WTC11 (cell line): ENCODE data around the gene LIMS2. TPM values are rescaled to one million over a fixed set of nuclear protein-coding genes. Genes with fewer than 3 reads are reported as not detected.

Experiments used
- ATAC-seq: fragments of 200-7000 bp; cut with Tn5 transposase; 2 replicates; pipeline ENCODE4 v1.10.0; 2021; ENCODE audit warnings: mild to moderate bottlenecking, moderate library complexity
- CTCF ChIA-PET: fragments of 300-600 bp; sonication (Branson Sonifier 250); formaldehyde crosslinking; loops from one replicate; lab custom pipeline; 2021; ENCODE audit warnings: antibody characterized with exemption; lab: Charles Lee
- POLR2A ChIA-PET: fragments of 350-600 bp; sonication (Branson Sonifier 250); formaldehyde crosslinking; loops from one replicate; lab custom pipeline; 2021; ENCODE audit warnings: antibody characterized with exemption; lab: Charles Lee
- DNase-seq: peaks from one replicate; pipeline ENCODE4 v3.0.0; 2021; ENCODE audit warnings: low spot score
- H3K27ac Mint-ChIP-seq: 2 replicates; pipeline ENCODE4 v1.8.0; 2021; ENCODE audit warnings: mixed read lengths
- H3K27me3 Mint-ChIP-seq: 2 replicates; pipeline ENCODE4 v1.8.0; 2021; ENCODE audit warnings: low read depth, mild to moderate bottlenecking, moderate library complexity, mixed read lengths
- H3K36me3 Mint-ChIP-seq: 2 replicates; pipeline ENCODE4 v1.8.0; 2021; ENCODE audit warnings: mixed read lengths
- H3K4me1 Mint-ChIP-seq: 2 replicates; pipeline ENCODE4 v1.8.0; 2022; ENCODE audit warnings: mixed read lengths
- H3K4me3 Mint-ChIP-seq: 2 replicates; pipeline ENCODE4 v1.8.0; 2021; ENCODE audit warnings: mild to moderate bottlenecking, moderate library complexity, mixed read lengths
- H3K9me3 Mint-ChIP-seq: 2 replicates; pipeline ENCODE4 v1.8.0; 2021; ENCODE audit warnings: mixed read lengths
- ATF6 ChIP-seq: sonication (generic); formaldehyde crosslinking; IDR thresholded peaks from 2 replicates; pipeline ENCODE4 v1.8.1; 2023; ENCODE audit warnings: mild to moderate bottlenecking, missing genetic modification reagents
- CTCF ChIP-seq: fragments of 200-600 bp; IDR thresholded peaks from 2 replicates; pipeline ENCODE4 v1.8.0; 2022; ENCODE audit warnings: antibody characterized with exemption
- IRF2 ChIP-seq: sonication (generic); formaldehyde crosslinking; IDR thresholded peaks from 2 replicates; pipeline ENCODE4 v1.8.0; 2022; ENCODE audit warnings: low read depth, missing genetic modification reagents, borderline replicate concordance
- MXD4 ChIP-seq: fragments of 250-450 bp; sonication (Bioruptor Pico); IDR thresholded peaks from 2 replicates; pipeline ENCODE4 v1.8.0; 2021; ENCODE audit warnings: mild to moderate bottlenecking, moderate library complexity, borderline replicate concordance
- NFATC4 ChIP-seq: fragments of 250-450 bp; sonication (Bioruptor Pico); IDR thresholded peaks from 2 replicates; pipeline ENCODE4 v1.9.0; 2021; ENCODE audit warnings: mild to moderate bottlenecking
- NR2C2 ChIP-seq: sonication (generic); formaldehyde crosslinking; IDR thresholded peaks from 2 replicates; pipeline ENCODE4 v1.8.0; 2022; ENCODE audit warnings: mild to moderate bottlenecking, missing genetic modification reagents
- ZNF532 ChIP-seq: fragments of 250-450 bp; sonication (Bioruptor Pico); IDR thresholded peaks from 2 replicates; pipeline ENCODE4 v1.9.0; 2021; ENCODE audit warnings: mild to moderate bottlenecking, borderline replicate concordance
- total RNA-seq: library from RNA; stranded (reverse); gene quantifications from 3 replicates; pipeline ENCODE4 v1.2.3, GENCODE V29; 2021
- TF ChIP-seq, protein P1 (sequence below): fragments of 250-450 bp; sonication (Bioruptor Pico); IDR thresholded peaks from 2 replicates; pipeline ENCODE4 v1.9.0; 2021; ENCODE audit warnings: moderate library complexity, mild to moderate bottlenecking, inconsistent platforms, borderline replicate concordance
- TF ChIP-seq, protein P2 (sequence below): sonication (generic); formaldehyde crosslinking; IDR thresholded peaks from 2 replicates; pipeline ENCODE4 v1.8.0; 2022; ENCODE audit warnings: missing genetic modification reagents
- TF ChIP-seq, protein P3 (sequence below): fragments of 250-450 bp; sonication (Bioruptor Pico); IDR thresholded peaks from 2 replicates; pipeline ENCODE4 v1.9.0; 2021; ENCODE audit warnings: mild to moderate bottlenecking

Gene LIMS2
- total RNA-seq, 1 experiment from 2014 or later: 2.4 TPM

GRCh38 chr2:127619877-127620705 lies 55.2 kb downstream of the LIMS2 start:
- DNase-seq (peak; percentile 9), ATAC-seq (no peak)
- Mint-ChIP-seq H3K27ac (no peak overlapping the region), H3K27me3 (no peaks in the 10 kb centered on the region), H3K4me1 (no peaks in the 10 kb centered on the region), H3K9me3 (no peaks in the 10 kb centered on the region), H3K4me3 (no peak overlapping the region), H3K36me3 (no peaks in the 10 kb centered on the region)
- CTCF ChIA-PET: interaction anchor here (1.7 kb wide), 1 partner anchor 30 kb away, joined by 4 read pairs; no protein-coding TSS in a partner anchor
- TF ChIP-seq CTCF (no peak), IRF2 (CRISPR knock-in tag) (no peak), ZNF532 (no peak), ATF6 (CRISPR knock-in tag) (no peak), NR2C2 (CRISPR knock-in tag) (no peak), MXD4 (no peak), NFATC4 (CRISPR knock-in tag) (no peak)
- TF ChIP-seq, protein P1, sequence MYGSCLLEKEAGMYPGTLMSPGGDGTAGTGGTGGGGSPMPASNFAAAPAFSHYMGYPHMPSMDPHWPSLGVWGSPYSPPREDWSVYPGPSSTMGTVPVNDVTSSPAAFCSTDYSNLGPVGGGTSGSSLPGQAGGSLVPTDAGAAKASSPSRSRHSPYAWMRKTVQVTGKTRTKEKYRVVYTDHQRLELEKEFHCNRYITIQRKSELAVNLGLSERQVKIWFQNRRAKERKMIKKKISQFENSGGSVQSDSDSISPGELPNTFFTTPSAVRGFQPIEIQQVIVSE (CRISPR knock-in tag): no peak
- TF ChIP-seq, protein P2, sequence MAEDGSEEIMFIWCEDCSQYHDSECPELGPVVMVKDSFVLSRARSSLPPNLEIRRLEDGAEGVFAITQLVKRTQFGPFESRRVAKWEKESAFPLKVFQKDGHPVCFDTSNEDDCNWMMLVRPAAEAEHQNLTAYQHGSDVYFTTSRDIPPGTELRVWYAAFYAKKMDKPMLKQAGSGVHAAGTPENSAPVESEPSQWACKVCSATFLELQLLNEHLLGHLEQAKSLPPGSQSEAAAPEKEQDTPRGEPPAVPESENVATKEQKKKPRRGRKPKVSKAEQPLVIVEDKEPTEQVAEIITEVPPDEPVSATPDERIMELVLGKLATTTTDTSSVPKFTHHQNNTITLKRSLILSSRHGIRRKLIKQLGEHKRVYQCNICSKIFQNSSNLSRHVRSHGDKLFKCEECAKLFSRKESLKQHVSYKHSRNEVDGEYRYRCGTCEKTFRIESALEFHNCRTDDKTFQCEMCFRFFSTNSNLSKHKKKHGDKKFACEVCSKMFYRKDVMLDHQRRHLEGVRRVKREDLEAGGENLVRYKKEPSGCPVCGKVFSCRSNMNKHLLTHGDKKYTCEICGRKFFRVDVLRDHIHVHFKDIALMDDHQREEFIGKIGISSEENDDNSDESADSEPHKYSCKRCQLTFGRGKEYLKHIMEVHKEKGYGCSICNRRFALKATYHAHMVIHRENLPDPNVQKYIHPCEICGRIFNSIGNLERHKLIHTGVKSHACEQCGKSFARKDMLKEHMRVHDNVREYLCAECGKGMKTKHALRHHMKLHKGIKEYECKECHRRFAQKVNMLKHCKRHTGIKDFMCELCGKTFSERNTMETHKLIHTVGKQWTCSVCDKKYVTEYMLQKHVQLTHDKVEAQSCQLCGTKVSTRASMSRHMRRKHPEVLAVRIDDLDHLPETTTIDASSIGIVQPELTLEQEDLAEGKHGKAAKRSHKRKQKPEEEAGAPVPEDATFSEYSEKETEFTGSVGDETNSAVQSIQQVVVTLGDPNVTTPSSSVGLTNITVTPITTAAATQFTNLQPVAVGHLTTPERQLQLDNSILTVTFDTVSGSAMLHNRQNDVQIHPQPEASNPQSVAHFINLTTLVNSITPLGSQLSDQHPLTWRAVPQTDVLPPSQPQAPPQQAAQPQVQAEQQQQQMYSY (CRISPR knock-in tag): no peak
- TF ChIP-seq, protein P3, sequence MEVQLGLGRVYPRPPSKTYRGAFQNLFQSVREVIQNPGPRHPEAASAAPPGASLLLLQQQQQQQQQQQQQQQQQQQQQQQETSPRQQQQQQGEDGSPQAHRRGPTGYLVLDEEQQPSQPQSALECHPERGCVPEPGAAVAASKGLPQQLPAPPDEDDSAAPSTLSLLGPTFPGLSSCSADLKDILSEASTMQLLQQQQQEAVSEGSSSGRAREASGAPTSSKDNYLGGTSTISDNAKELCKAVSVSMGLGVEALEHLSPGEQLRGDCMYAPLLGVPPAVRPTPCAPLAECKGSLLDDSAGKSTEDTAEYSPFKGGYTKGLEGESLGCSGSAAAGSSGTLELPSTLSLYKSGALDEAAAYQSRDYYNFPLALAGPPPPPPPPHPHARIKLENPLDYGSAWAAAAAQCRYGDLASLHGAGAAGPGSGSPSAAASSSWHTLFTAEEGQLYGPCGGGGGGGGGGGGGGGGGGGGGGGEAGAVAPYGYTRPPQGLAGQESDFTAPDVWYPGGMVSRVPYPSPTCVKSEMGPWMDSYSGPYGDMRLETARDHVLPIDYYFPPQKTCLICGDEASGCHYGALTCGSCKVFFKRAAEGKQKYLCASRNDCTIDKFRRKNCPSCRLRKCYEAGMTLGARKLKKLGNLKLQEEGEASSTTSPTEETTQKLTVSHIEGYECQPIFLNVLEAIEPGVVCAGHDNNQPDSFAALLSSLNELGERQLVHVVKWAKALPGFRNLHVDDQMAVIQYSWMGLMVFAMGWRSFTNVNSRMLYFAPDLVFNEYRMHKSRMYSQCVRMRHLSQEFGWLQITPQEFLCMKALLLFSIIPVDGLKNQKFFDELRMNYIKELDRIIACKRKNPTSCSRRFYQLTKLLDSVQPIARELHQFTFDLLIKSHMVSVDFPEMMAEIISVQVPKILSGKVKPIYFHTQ (CRISPR knock-in tag): no peak
- POLR2A ChIA-PET: no interaction called here
